Calu3 (cell line): ENCODE data around the gene CSTF1. TPM values are rescaled to one million over a fixed set of nuclear protein-coding genes. Genes with fewer than 3 reads are reported as not detected.

ENCODE experiments used
- BruUV-seq: library from RNA; stranded (reverse); fragments of 400-500 nt; replicated peaks from 2 replicates; lab custom pipeline; 2021; lab: Mats Ljungman, UMichigan
- CTCF ChIA-PET: fragments of 300-600 bp; sonication (Branson Sonifier 250); formaldehyde crosslinking; loops from one replicate; lab custom pipeline; 2022; ENCODE audit warnings: antibody characterized with exemption; lab: Charles Lee
- DNase-seq: peaks from one replicate; pipeline ENCODE4 v3.0.0; 2022
- H3K27ac Mint-ChIP-seq: one replicate; pipeline ENCODE4 v1.8.0; 2022; ENCODE audit warnings: mixed read lengths; ENCODE audit not compliant: unreplicated experiment
- H3K27me3 Mint-ChIP-seq: one replicate; pipeline ENCODE4 v1.8.0; 2022; ENCODE audit warnings: mixed read lengths; ENCODE audit not compliant: unreplicated experiment
- H3K36me3 Mint-ChIP-seq: one replicate; pipeline ENCODE4 v1.8.0; 2022; ENCODE audit warnings: mild to moderate bottlenecking, moderate library complexity, mixed read lengths; ENCODE audit not compliant: insufficient read depth, unreplicated experiment
- H3K4me1 Mint-ChIP-seq: one replicate; pipeline ENCODE4 v1.8.0; 2022; ENCODE audit warnings: mild to moderate bottlenecking, low read depth, mixed read lengths; ENCODE audit not compliant: unreplicated experiment
- H3K4me3 Mint-ChIP-seq: one replicate; pipeline ENCODE4 v1.8.0; 2022; ENCODE audit warnings: mild to moderate bottlenecking, low read depth, moderate library complexity, mixed read lengths; ENCODE audit not compliant: unreplicated experiment
- H3K9me3 Mint-ChIP-seq: one replicate; pipeline ENCODE4 v1.8.0; 2022; ENCODE audit warnings: low read depth, mixed read lengths; ENCODE audit not compliant: unreplicated experiment
- intact Hi-C: fragments of 100-400 bp; cut with micrococcal nuclease; formaldehyde crosslinking; loops from one replicate; pipeline ENCODE4 v1.10.0; 2022; ENCODE audit not compliant: unreplicated experiment
- total RNA-seq: library from RNA; stranded (reverse); gene quantifications from 2 replicates; pipeline ENCODE4 v1.2.3, GENCODE V29; 2022
- TF ChIP-seq, protein P1 (sequence below): fragments of 200-600 bp; IDR thresholded peaks from one replicate; pipeline ENCODE4 v1.8.0; 2022; ENCODE audit warnings: antibody characterized with exemption; ENCODE audit not compliant: unreplicated experiment

The CSTF1 gene
- total RNA-seq, 1 experiment from 2014 or later, result 44.3 TPM

DNA sequence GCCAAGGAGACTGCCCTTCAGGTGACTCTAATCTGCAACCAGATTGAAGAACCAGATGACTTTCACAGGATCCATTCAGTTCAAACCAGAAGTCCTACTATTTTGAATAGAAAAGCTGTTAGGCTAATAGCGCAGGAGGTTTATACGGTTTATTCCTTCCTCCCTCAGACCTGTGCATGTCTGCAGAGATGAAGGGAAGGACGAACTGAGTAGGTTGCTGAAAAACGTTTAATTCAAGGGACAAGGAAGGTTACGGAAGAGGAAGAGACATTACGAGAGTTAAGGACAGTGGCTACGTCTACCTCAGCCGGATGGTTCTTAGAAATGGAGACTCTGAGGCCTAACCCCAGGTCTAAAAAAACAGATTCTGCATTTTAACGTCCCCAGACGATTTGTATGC lies 1.4 kb upstream of the CSTF1 start:
- Mint-ChIP-seq H3K9me3 (no peaks in the 10 kb centered on the region), H3K36me3 (peaks cover 14% of the 10 kb centered on the region), H3K27ac (no peak overlapping the region), H3K27me3 (no peaks in the 10 kb centered on the region), H3K4me1 (peaks cover 26% of the 10 kb centered on the region), H3K4me3 (no peak overlapping the region)
- DNase-seq, result no peak
- CTCF ChIA-PET, result interaction anchor here (0.5 to 0.6 kb wide), 2 partner anchors 32 to 170 kb away, joined by 3 to 5 read pairs; partner anchors contain the start of gene FAM210B
- intact Hi-C loops, result loop anchor here (5.0 kb wide), 1 partner anchor 34 kb away; the partner anchor contains the start of gene FAM210B
- TF ChIP-seq, protein P1, sequence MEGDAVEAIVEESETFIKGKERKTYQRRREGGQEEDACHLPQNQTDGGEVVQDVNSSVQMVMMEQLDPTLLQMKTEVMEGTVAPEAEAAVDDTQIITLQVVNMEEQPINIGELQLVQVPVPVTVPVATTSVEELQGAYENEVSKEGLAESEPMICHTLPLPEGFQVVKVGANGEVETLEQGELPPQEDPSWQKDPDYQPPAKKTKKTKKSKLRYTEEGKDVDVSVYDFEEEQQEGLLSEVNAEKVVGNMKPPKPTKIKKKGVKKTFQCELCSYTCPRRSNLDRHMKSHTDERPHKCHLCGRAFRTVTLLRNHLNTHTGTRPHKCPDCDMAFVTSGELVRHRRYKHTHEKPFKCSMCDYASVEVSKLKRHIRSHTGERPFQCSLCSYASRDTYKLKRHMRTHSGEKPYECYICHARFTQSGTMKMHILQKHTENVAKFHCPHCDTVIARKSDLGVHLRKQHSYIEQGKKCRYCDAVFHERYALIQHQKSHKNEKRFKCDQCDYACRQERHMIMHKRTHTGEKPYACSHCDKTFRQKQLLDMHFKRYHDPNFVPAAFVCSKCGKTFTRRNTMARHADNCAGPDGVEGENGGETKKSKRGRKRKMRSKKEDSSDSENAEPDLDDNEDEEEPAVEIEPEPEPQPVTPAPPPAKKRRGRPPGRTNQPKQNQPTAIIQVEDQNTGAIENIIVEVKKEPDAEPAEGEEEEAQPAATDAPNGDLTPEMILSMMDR, result no peak
- BruUV-seq, result TSS peak; percentile 90

DNA sequence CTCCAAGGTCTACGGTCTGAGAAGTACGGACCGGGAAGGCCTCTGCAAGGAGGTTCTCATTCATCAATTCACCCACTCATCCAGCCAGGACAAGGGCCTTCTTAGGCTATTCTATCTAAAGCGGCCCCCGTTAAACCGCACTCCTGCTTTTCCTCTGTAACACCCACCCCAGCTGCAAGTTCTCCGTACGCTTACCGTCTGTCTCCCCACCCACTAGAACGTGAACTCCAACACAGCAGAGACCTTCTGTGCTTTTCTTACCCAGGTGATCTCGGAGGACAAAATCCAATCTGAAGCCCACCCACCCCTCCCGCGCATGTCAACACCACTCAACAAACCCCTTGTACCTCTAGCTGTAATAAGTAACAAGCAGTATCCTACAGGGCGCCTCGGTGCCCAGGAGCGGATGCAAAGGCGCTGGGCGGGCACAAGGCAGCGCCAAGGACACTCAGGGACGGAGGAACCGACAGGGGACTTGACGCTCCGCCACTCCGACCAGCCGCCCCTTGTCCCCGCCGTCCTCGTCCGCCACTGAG lies 781 bp upstream of the CSTF1 start:
- peaks cover 26% of the 10 kb centered on the region for H3K4me1 Mint-ChIP-seq
- no peaks in the 10 kb centered on the region for H3K9me3 Mint-ChIP-seq
- peaks cover 17% of the 10 kb centered on the region for H3K36me3 Mint-ChIP-seq
- no peak for DNase-seq
- no TSS peak for BruUV-seq
- no peaks in the 10 kb centered on the region for H3K27me3 Mint-ChIP-seq
- TF ChIP-seq, protein P1, result no peak
- CTCF ChIA-PET, result interaction anchor here (0.5 to 1.3 kb wide), 6 partner anchors 33 to 189 kb away, joined by 3 to 5 read pairs (median 3); partner anchors contain the start of gene FAM210B
- H3K4me3 Mint-ChIP-seq, result no peak overlapping the region
- intact Hi-C loops, result loop anchor here (5.0 kb wide), 1 partner anchor 34 kb away; the partner anchor contains the start of gene FAM210B
- H3K27ac Mint-ChIP-seq, result no peak overlapping the region

DNA sequence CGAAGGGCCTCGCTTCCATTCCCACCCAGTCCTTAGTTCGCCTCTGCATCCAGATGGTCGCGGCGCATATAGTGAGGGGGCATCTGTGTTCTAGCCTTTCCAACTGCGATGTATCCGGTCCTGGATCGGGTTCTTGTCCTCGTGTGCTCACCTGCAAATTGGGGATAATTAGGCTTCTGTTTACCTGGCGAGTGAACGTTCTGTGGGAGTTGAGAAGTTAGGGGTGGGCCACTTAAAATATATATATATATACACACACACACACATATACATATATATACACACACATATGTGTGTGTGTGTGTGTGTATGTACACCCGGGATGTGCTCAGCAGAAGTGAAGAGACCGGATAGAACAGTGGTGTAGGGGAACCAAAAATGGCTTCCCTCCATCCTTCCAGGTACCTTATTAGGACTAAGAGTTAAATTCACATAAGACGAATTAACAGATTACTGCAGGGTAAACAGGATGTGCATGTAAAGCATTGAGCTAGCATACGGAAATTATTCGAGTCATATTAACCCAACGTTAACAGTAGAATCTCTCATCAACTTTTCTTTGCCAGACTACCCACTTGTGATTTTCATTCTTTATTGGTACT lies 537 bp downstream of the CSTF1 start:
- H3K27ac Mint-ChIP-seq, result no peak overlapping the region

GRCh38 chr20:56393653-56394052 lies 1.2 kb downstream of the CSTF1 start:
- BruUV-seq, result no TSS peak
- TF ChIP-seq, protein P1, result no peak
- no peak overlapping the region for H3K27ac Mint-ChIP-seq
- CTCF ChIA-PET, result no interaction called here
- no peaks in the 10 kb centered on the region for H3K9me3 Mint-ChIP-seq
- intact Hi-C loops, result loop anchor here (5.0 kb wide), 1 partner anchor 36 kb away; the partner anchor contains the start of gene FAM210B
- H3K27me3 Mint-ChIP-seq, result no peaks in the 10 kb centered on the region
- peaks cover 25% of the 10 kb centered on the region for H3K4me1 Mint-ChIP-seq
- H3K36me3 Mint-ChIP-seq, result peaks cover 33% of the 10 kb centered on the region
- DNase-seq, result no peak
- no peak overlapping the region for H3K4me3 Mint-ChIP-seq

More for the DNA sequence above, 537 bp downstream of the CSTF1 start:
- H3K36me3 Mint-ChIP-seq, result peaks cover 30% of the 10 kb centered on the region
- CTCF ChIA-PET, result interaction anchor here (1.0 to 1.3 kb wide), 3 partner anchors 68 to 191 kb away, joined by 3 read pairs; no protein-coding TSS in a partner anchor
- TF ChIP-seq, protein P1, result no peak
- no peak for DNase-seq
- intact Hi-C loops, result loop anchor here (5.0 kb wide), 1 partner anchor 36 kb away; the partner anchor contains the start of gene FAM210B
- no peaks in the 10 kb centered on the region for H3K27me3 Mint-ChIP-seq
- H3K9me3 Mint-ChIP-seq, result no peaks in the 10 kb centered on the region
- BruUV-seq, result no TSS peak
- no peak overlapping the region for H3K4me3 Mint-ChIP-seq
- peaks cover 26% of the 10 kb centered on the region for H3K4me1 Mint-ChIP-seq
